ENCODE results near the gene URB2.

Gene URB2

GRCh38 chr1:229596925-229597699, 28.9 kb upstream of the URB2 start:
- no peak for TF ChIP-seq CTCF (IDR thresholded peaks at IDR 0.05; ENCODE audit: low read depth, low read length)
- no peak for DNase-seq
- no peak overlapping the region for H3K4me3 ChIP-seq (ENCODE audit: low read depth, low read length)
- no peaks in the 10 kb centered on the region for H3K9me3 ChIP-seq
- peaks cover 51% of the 10 kb centered on the region for H3K36me3 ChIP-seq
- no peaks in the 10 kb centered on the region for H3K27me3 ChIP-seq
- H3K4me1 ChIP-seq, result no peaks in the 10 kb centered on the region

- H3K36me3 ChIP-seq, result peaks cover 58% of the 10 kb centered on the region
- no peak overlapping the region for H3K4me3 ChIP-seq (ENCODE audit: low read depth, low read length)
- H3K9me3 ChIP-seq, result no peaks in the 10 kb centered on the region
- H3K27me3 ChIP-seq, result no peaks in the 10 kb centered on the region
- no peak for DNase-seq
- no peak for TF ChIP-seq CTCF (IDR thresholded peaks at IDR 0.05; ENCODE audit: low read depth, low read length)
- no peaks in the 10 kb centered on the region for H3K4me1 ChIP-seq
Measured at GRCh38 chr1:229597877-229598276, 28.2 kb upstream of the URB2 start.

- TF ChIP-seq CTCF (IDR thresholded peaks at IDR 0.05; ENCODE audit: low read depth, low read length), result no peak
- no peak for DNase-seq
Measured at GRCh38 chr1:229599218-229599954, 26.7 kb upstream of the URB2 start.

GRCh38 chr1:229600229-229600628, 25.8 kb upstream of the URB2 start:
- no peaks in the 10 kb centered on the region for H3K4me1 ChIP-seq
- no peak for TF ChIP-seq CTCF (IDR thresholded peaks at IDR 0.05; ENCODE audit: low read depth, low read length)
- peaks cover 52% of the 10 kb centered on the region for H3K36me3 ChIP-seq
- H3K27me3 ChIP-seq, result no peaks in the 10 kb centered on the region
- no peaks in the 10 kb centered on the region for H3K9me3 ChIP-seq
- no peak overlapping the region for H3K4me3 ChIP-seq (ENCODE audit: low read depth, low read length)
- DNase-seq, result no peak

More at GRCh38 chr1:229599218-229599954, 26.7 kb upstream of the URB2 start:
- Histone ChIP-seq H3K4me1 (no peaks in the 10 kb centered on the region), H3K9me3 (no peaks in the 10 kb centered on the region), H3K36me3 (peaks cover 57% of the 10 kb centered on the region), H3K4me3 (ENCODE audit: low read depth, low read length) (no peak overlapping the region), H3K27me3 (no peaks in the 10 kb centered on the region)

- H3K27me3 ChIP-seq, result no peaks in the 10 kb centered on the region
- H3K9me3 ChIP-seq, result no peaks in the 10 kb centered on the region
- no peak for DNase-seq
- H3K4me1 ChIP-seq, result no peaks in the 10 kb centered on the region
- peaks cover 50% of the 10 kb centered on the region for H3K36me3 ChIP-seq
- no peak overlapping the region for H3K4me3 ChIP-seq (ENCODE audit: low read depth, low read length)
- no peak for TF ChIP-seq CTCF (IDR thresholded peaks at IDR 0.05; ENCODE audit: low read depth, low read length)
Measured at GRCh38 chr1:229603371-229604005, 22.6 kb upstream of the URB2 start.

Measured in BE2C (cell line).